Panc1 (cell line): Measurements from ENCODE around the gene BRD3OS. TPM values are rescaled to one million over a fixed set of nuclear protein-coding genes. Genes with fewer than 3 reads are reported as not detected.

ENCODE experiments used
- ATAC-seq: fragments of 200-7000 bp; cut with Tn5 transposase; 2 replicates; pipeline ENCODE4 v1.9.1; 2020; ENCODE audit warnings: mild to moderate bottlenecking, moderate library complexity
- BruUV-seq: library from RNA; stranded (reverse); fragments of 400-500 nt; replicated peaks from 2 replicates; lab custom pipeline; 2021; lab: Mats Ljungman, UMichigan
- CTCF ChIA-PET: fragments of 300-600 bp; sonication (Branson Sonifier 250); formaldehyde crosslinking; loops from one replicate; lab custom pipeline; 2022; ENCODE audit warnings: antibody characterized with exemption; lab: Charles Lee
- POLR2A ChIA-PET: fragments of 300-600 bp; sonication (Branson Sonifier 250); formaldehyde crosslinking; loops from one replicate; lab custom pipeline; 2022; ENCODE audit warnings: antibody characterized with exemption; lab: Charles Lee
- DNase-seq: peaks from one replicate; pipeline ENCODE4 v3.0.0-alpha.2; 2010; ENCODE audit warnings: low read depth, low spot score
- H3K27ac ChIP-seq: 2 replicates; pipeline ENCODE4 v1.5.1; 2011; ENCODE audit warnings: mild to moderate bottlenecking, low read length, inconsistent platforms
- H3K27me3 ChIP-seq: fragments of 200-500 bp; sonication (Bioruptor generic); 2 replicates; pipeline ENCODE4 v1.6.0; 2014; ENCODE audit warnings: low read length, inconsistent platforms; ENCODE audit not compliant: control insufficient read depth, insufficient read depth
- H3K36me3 ChIP-seq: fragments of 200-500 bp; sonication (Bioruptor generic); 2 replicates; pipeline ENCODE4 v1.5.1; 2014; ENCODE audit warnings: inconsistent platforms, mild to moderate bottlenecking, low read length, moderate library complexity; ENCODE audit not compliant: control insufficient read depth, insufficient read depth
- H3K4me1 ChIP-seq: 2 replicates; pipeline ENCODE4 v1.5.1; 2011; ENCODE audit warnings: inconsistent platforms, mild to moderate bottlenecking, low read length, moderate library complexity; ENCODE audit not compliant: control insufficient read depth, insufficient read depth
- H3K4me3 ChIP-seq, 2 experiments: 2 replicates each; pipeline ENCODE4 v1.5.1; 2011 to 2012; ENCODE audit warnings: low read depth in 2 of 2, low read length in 2 of 2, mild to moderate bottlenecking in 2 of 2, inconsistent platforms in 1 of 2, moderate library complexity in 1 of 2
- H3K9me3 ChIP-seq: fragments of 200-500 bp; sonication (Bioruptor generic); 2 replicates; pipeline ENCODE4 v1.5.1; 2014; ENCODE audit warnings: low read depth, mild to moderate bottlenecking, inconsistent platforms, low read length, moderate library complexity; ENCODE audit not compliant: control insufficient read depth, insufficient read depth
- POLR2AphosphoS5 ChIP-seq: IDR thresholded peaks from 2 replicates; pipeline ENCODE4 v1.6.1; 2012; ENCODE audit warnings: mild to moderate bottlenecking, low read depth, low read length, moderate library complexity
- REST ChIP-seq, 2 experiments: IDR thresholded peaks; 2 replicates each; pipeline ENCODE4 v1.6.1; 2011 to 2012; ENCODE audit warnings: low read depth in 2 of 2, control low read depth in 1 of 2, low read length in 1 of 2, mild to moderate bottlenecking in 1 of 2, moderate library complexity in 1 of 2; ENCODE audit not compliant: insufficient read depth in 1 of 2
- SIN3A ChIP-seq: IDR thresholded peaks from 2 replicates; pipeline ENCODE4 v1.6.1; 2012; ENCODE audit warnings: low read depth, mild to moderate bottlenecking, low read length, moderate library complexity, borderline replicate concordance; ENCODE audit not compliant: insufficient read depth
- TCF7L2 ChIP-seq: IDR thresholded peaks from 2 replicates; pipeline ENCODE4 v1.6.1; 2011; ENCODE audit warnings: mild to moderate bottlenecking, low read depth, low read length, inconsistent platforms
- in situ Hi-C: cut with HindIII; loops from 2 replicates; pipeline ENCODE4 v1.10.0; 2016; ENCODE audit warnings: low sequenced_read_pairs, low pct_unique_long_range_greater_than_20kb
- intact Hi-C: fragments of 100-400 bp; cut with micrococcal nuclease; formaldehyde crosslinking; loops from one replicate; pipeline ENCODE4 v1.10.0; 2022; ENCODE audit not compliant: unreplicated experiment
- total RNA-seq: library from RNA; stranded (reverse); gene quantifications from one replicate; pipeline ENCODE4 v1.2.1, GENCODE V29; 2021; ENCODE audit not compliant: unreplicated experiment
- TF ChIP-seq, protein P1 (sequence below): fragments of 450-650 bp; IDR thresholded peaks from 2 replicates; pipeline ENCODE4 v1.5.1; 2017; ENCODE audit warnings: mild to moderate bottlenecking

BRD3OS gene
- total RNA-seq, 1 experiment from 2014 or later, result 22.1 TPM

GRCh38 chr9:133989625-133990365 lies 35.5 kb upstream of the BRD3OS start:
- Histone ChIP-seq H3K27ac (no peak overlapping the region), H3K9me3 (no peaks in the 10 kb centered on the region), H3K36me3 (no peaks in the 10 kb centered on the region), H3K4me1 (peaks cover 12% of the 10 kb centered on the region), H3K4me3 (peak overlapping the region in 1 of 2 experiments; percentile 66; a peak in 1 of 4 replicates), H3K27me3 (no peaks in the 10 kb centered on the region)
- intact Hi-C loops (no loop called here), in situ Hi-C loops (no loop called here)
- POLR2A ChIA-PET, result no interaction called here
- ATAC-seq (no peak), DNase-seq (no peak)
- CTCF ChIA-PET, result no interaction called here
- TF ChIP-seq, protein P1, sequence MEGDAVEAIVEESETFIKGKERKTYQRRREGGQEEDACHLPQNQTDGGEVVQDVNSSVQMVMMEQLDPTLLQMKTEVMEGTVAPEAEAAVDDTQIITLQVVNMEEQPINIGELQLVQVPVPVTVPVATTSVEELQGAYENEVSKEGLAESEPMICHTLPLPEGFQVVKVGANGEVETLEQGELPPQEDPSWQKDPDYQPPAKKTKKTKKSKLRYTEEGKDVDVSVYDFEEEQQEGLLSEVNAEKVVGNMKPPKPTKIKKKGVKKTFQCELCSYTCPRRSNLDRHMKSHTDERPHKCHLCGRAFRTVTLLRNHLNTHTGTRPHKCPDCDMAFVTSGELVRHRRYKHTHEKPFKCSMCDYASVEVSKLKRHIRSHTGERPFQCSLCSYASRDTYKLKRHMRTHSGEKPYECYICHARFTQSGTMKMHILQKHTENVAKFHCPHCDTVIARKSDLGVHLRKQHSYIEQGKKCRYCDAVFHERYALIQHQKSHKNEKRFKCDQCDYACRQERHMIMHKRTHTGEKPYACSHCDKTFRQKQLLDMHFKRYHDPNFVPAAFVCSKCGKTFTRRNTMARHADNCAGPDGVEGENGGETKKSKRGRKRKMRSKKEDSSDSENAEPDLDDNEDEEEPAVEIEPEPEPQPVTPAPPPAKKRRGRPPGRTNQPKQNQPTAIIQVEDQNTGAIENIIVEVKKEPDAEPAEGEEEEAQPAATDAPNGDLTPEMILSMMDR, result no peak
- TF ChIP-seq SIN3A, result no peak
- TF ChIP-seq POLR2AphosphoS5, result no peak
- no TSS peak for BruUV-seq

GRCh38 chr9:133990366-133991213 lies 34.7 kb upstream of the BRD3OS start:
- Histone ChIP-seq H3K36me3 (no peaks in the 10 kb centered on the region), H3K4me1 (peaks cover 14% of the 10 kb centered on the region), H3K4me3 (peak overlapping the region; percentile 59 to 66), H3K27me3 (no peaks in the 10 kb centered on the region), H3K9me3 (no peaks in the 10 kb centered on the region), H3K27ac (peak overlapping the region; percentile 57; the same call in 1 of the 2 replicates)
- TF ChIP-seq SIN3A (no peak), REST (IDR thresholded peaks at IDR 0.05; ENCODE audit: insufficient read depth in 1 of 2, low read depth in 2 of 2, low read length in 1 of 2) (no peak), POLR2AphosphoS5 (no peak), TCF7L2 (no peak)
- TF ChIP-seq, protein P1, result no peak
- CTCF ChIA-PET, result no interaction called here
- POLR2A ChIA-PET, result no interaction called here
- in situ Hi-C loops (no loop called here), intact Hi-C loops (no loop called here)
- BruUV-seq, result no TSS peak
- no peak for DNase-seq
- no peak for ATAC-seq
